Breast epithelium (tissue), 4 donors: ENCODE results near the gene LMNTD1. TPM values are rescaled to one million over a fixed set of nuclear protein-coding genes. Genes with fewer than 3 reads are reported as not detected.

Experiments used
- DNase-seq, 2 donors: peaks; one replicate each; pipeline ENCODE4 v3.0.0-alpha.2; 2019; ENCODE audit warnings: low spot score in 2 of 2
- H3K27ac ChIP-seq, 2 donors: fragments of 200-600 bp; sonication (generic) in 1 of 2; one replicate each; pipeline ENCODE4 v1.5.1; 2016 to 2019; ENCODE audit warnings: mild to moderate bottlenecking in 1 of 2
- H3K27me3 ChIP-seq, 2 donors: fragments of 200-600 bp; sonication (generic) in 1 of 2; one replicate each; pipeline versions ENCODE4 v1.5.1 to v1.6.0; 2017 to 2019; ENCODE audit warnings: control low read depth in 1 of 2, mild to moderate bottlenecking in 1 of 2
- H3K36me3 ChIP-seq: fragments of 200-600 bp; one replicate; pipeline ENCODE4 v1.5.1; 2019
- H3K4me1 ChIP-seq, 2 donors: fragments of 200-600 bp; sonication (generic); one replicate each; pipeline ENCODE4 v1.5.1; 2016 to 2019; ENCODE audit warnings: control low read depth in 1 of 2
- H3K4me3 ChIP-seq, 3 donors: fragments of 200-600 bp; sonication (generic); 1 replicate in 2 of 3; 2 replicates in 1 of 3; pipeline ENCODE4 v1.5.1; 2016 to 2019; ENCODE audit warnings: mild to moderate bottlenecking in 3 of 3, moderate library complexity in 2 of 3
- H3K9me3 ChIP-seq, 2 donors: fragments of 200-600 bp; sonication (generic) in 1 of 2; one replicate each; pipeline ENCODE4 v1.5.1; 2016 to 2019; ENCODE audit warnings: control low read depth in 1 of 2
- POLR2A ChIP-seq: fragments of 450-650 bp; IDR thresholded peaks from one replicate; pipeline ENCODE4 v1.6.1; 2016; ENCODE audit warnings: antibody characterized with exemption, mild to moderate bottlenecking, moderate library complexity
- POLR2AphosphoS5 ChIP-seq, 3 donors: sonication (generic); formaldehyde crosslinking; IDR thresholded peaks; one replicate each; pipeline ENCODE4 v1.6.1; 2017; ENCODE audit warnings: antibody characterized with exemption in 3 of 3
- intact Hi-C: fragments of 100-400 bp; cut with DNase I; formaldehyde crosslinking; loops from one replicate; pipeline ENCODE4 v1.15.1; 2023; ENCODE audit warnings: low total_unique reads
- total RNA-seq, 3 donors: library from RNA; depleted of rRNA; stranded (reverse); fragments of >200 nt; gene quantifications; one replicate each; pipeline ENCODE4 v1.1.0, GENCODE V29; 2016
- TF ChIP-seq, protein P1 (sequence below), 3 donors: fragments of 450-650 bp; IDR thresholded peaks; one replicate each; pipeline ENCODE4 v1.5.1; 2016 to 2017; ENCODE audit warnings: antibody characterized with exemption in 3 of 3, mild to moderate bottlenecking in 3 of 3, moderate library complexity in 3 of 3

LMNTD1 gene
- total RNA-seq, 3 donors from 2014 or later = not detected

DNA sequence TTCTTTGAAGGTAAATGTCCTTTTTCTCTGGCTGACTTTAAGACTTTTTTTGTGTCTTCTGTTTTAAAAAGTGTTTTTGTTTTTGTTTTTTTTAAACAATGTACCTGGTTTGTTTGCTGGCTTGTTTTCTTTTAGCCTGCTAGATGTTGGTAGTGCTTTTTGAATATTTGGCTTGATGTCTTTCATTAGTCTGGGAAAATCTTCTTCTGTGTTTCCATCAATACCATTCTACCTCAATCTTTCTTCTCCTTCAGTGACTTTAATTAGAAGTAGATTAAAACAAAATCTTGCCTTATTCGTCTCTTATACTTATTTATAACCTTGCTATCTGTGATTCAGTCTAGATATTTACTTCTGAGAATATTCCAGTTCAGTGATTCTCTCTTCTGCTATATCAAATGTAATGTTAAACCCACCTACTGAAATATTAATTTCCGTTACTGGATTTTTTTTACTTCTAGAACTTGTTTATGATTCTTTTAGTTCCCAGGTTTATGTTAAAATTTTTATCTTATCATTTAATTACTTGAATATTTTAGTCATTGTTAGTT lies 21.5 kb downstream of the LMNTD1 start:
- Histone ChIP-seq H3K9me3 (no peaks in the 10 kb centered on the region), H3K36me3 (no peaks in the 10 kb centered on the region), H3K27me3 (no peaks in the 10 kb centered on the region), H3K27ac (no peak overlapping the region), H3K4me3 (no peak overlapping the region), H3K4me1 (no peaks in the 10 kb centered on the region)
- intact Hi-C loops = no loop called here
- TF ChIP-seq, protein P1, sequence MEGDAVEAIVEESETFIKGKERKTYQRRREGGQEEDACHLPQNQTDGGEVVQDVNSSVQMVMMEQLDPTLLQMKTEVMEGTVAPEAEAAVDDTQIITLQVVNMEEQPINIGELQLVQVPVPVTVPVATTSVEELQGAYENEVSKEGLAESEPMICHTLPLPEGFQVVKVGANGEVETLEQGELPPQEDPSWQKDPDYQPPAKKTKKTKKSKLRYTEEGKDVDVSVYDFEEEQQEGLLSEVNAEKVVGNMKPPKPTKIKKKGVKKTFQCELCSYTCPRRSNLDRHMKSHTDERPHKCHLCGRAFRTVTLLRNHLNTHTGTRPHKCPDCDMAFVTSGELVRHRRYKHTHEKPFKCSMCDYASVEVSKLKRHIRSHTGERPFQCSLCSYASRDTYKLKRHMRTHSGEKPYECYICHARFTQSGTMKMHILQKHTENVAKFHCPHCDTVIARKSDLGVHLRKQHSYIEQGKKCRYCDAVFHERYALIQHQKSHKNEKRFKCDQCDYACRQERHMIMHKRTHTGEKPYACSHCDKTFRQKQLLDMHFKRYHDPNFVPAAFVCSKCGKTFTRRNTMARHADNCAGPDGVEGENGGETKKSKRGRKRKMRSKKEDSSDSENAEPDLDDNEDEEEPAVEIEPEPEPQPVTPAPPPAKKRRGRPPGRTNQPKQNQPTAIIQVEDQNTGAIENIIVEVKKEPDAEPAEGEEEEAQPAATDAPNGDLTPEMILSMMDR (IDR thresholded peaks at IDR 0.05) = no peak
- no peak for TF ChIP-seq POLR2AphosphoS5 (IDR thresholded peaks at IDR 0.05)
- no peak for TF ChIP-seq POLR2A
- no peak for DNase-seq

DNA sequence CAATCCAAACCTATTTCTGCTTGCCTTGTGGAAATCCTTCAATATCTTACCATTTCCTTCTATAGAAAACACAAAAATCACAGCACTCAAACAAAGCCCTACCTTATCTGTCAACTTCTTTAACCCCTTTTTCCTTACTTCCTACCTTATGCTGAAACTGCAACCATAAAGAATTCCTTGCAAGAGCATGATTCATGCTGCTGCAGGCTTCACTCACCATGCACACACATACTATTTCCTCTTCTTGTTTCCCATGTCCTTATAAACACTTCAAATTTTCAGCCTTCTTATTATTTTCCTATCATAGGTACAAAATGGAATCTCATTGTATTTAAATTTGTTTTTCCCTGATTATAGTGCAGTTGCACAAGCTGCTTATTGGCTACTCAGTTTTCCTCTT lies 23.3 kb downstream of the LMNTD1 start:
- Histone ChIP-seq H3K4me1 (no peaks in the 10 kb centered on the region), H3K4me3 (no peak overlapping the region), H3K9me3 (no peaks in the 10 kb centered on the region), H3K27ac (no peak overlapping the region), H3K36me3 (no peaks in the 10 kb centered on the region), H3K27me3 (no peaks in the 10 kb centered on the region)
- TF ChIP-seq, protein P1 (IDR thresholded peaks at IDR 0.05) = no peak
- TF ChIP-seq POLR2AphosphoS5 (IDR thresholded peaks at IDR 0.05) (no peak), POLR2A (no peak)
- no peak for DNase-seq
- intact Hi-C loops = no loop called here

DNA sequence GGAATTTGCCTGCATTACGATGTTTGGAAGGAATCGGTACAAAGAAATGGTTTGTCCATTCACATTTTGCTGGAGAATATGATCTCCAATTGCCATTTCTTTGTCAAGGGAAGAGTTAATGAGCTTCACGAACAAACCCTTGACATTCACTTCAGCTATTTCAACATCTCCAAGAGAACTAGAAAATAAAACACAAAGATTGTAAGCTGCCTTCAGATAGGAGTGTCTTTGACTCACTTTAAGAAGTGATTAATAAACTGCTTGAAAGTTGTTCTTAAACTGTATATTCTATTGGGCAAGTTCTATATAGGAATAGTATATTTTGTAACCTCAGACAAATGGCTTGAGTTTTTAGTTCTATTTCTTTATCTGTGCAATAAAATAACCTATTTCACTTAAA lies 26.3 kb downstream of the LMNTD1 start:
- Histone ChIP-seq H3K27ac (no peak overlapping the region), H3K4me1 (no peaks in the 10 kb centered on the region)

DNA sequence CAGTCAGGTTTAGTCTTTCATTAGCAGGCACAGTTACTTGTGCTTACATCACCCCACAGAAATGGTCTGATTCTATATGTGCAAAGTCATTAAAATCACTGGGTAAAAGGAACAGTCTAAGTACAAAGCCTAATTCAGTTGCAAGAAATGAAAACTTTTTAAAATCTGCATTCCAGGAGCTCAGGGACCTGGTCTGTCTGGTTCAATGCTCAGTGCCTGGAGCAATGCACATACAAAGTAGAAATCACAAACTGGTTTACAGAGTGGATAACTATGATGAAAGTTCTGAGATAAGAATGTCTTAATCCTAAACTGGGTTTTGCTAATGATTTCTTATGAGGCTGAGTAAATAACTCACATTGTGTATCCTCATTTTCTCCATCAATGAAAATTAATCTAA lies 28.7 kb downstream of the LMNTD1 start:
- H3K36me3 ChIP-seq = no peaks in the 10 kb centered on the region
- H3K27me3 ChIP-seq = no peaks in the 10 kb centered on the region
- no peak overlapping the region for H3K27ac ChIP-seq
- no peak overlapping the region for H3K4me3 ChIP-seq
- intact Hi-C loops = no loop called here
- H3K4me1 ChIP-seq = no peaks in the 10 kb centered on the region
- TF ChIP-seq POLR2A = no peak
- no peak for TF ChIP-seq POLR2AphosphoS5 (IDR thresholded peaks at IDR 0.05)
- TF ChIP-seq, protein P1 (IDR thresholded peaks at IDR 0.05) = no peak
- no peak for DNase-seq
- no peaks in the 10 kb centered on the region for H3K9me3 ChIP-seq

More for the DNA sequence above, 26.3 kb downstream of the LMNTD1 start:
- H3K36me3 ChIP-seq = no peaks in the 10 kb centered on the region
- no peaks in the 10 kb centered on the region for H3K27me3 ChIP-seq
- no peak overlapping the region for H3K4me3 ChIP-seq
- H3K9me3 ChIP-seq = no peaks in the 10 kb centered on the region
- intact Hi-C loops = no loop called here
- DNase-seq = no peak
- TF ChIP-seq POLR2AphosphoS5 (IDR thresholded peaks at IDR 0.05) (no peak), POLR2A (no peak)

DNA sequence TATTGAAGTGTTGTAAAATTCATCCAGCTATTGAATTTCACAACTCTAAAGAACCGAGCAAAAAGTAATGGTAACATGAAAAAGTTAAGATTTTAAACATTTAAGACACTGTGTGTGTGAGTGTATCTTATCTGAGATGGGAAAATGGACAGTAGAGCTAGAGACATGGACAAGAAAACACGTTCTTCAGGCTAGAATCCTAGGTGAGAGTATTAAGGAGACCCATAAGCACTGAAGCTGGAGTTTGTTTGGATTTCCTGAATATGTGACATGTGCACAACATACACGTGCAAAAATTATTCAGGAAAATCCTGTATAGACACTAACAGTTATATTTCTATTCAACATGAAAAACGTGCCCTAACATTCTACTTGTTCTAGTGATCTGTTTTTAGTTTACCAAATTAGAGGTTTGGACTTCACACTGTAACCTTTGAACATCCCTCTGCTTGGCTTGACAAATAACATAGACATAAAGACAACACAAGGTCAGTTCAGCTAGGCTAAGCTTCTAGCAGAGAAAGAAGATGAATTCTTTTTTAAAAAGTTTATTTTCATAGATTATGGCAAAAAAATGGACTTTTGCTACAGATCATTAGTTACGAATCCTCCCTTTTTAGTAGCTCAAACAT lies 31.3 kb downstream of the LMNTD1 start:
- intact Hi-C loops = no loop called here
- TF ChIP-seq, protein P1 (IDR thresholded peaks at IDR 0.05) = no peak
- no peaks in the 10 kb centered on the region for H3K36me3 ChIP-seq
- no peak for DNase-seq
- H3K27ac ChIP-seq = no peak overlapping the region
- no peaks in the 10 kb centered on the region for H3K4me1 ChIP-seq
- H3K4me3 ChIP-seq = no peak overlapping the region
- H3K9me3 ChIP-seq = no peaks in the 10 kb centered on the region
- no peaks in the 10 kb centered on the region for H3K27me3 ChIP-seq
